ENCODE results near the gene MOSMO. TPM values are rescaled to one million over a fixed set of nuclear protein-coding genes. Genes with fewer than 3 reads are reported as not detected.

Gene MOSMO
- total and polyA plus RNA-seq, 2 of the 13 experiments (the other 11 are each of a cell fraction or from before 2014, with no cell fraction given): 26.7 to 32.6 TPM

GRCh38 chr16:22075043-22075757 is 67.3 kb downstream of the MOSMO start:
- Histone ChIP-seq H2AFZ (ENCODE audit: low read length) (no peak overlapping the region), H3K9ac (ENCODE audit: insufficient read depth, low read depth, low read length) (no peak overlapping the region), H3K27ac (ENCODE audit: extremely low read length, insufficient read depth, low read length) (no peak overlapping the region), H3K4me1 (ENCODE audit: insufficient read depth, low read length) (no peaks in the 10 kb centered on the region), H3K79me2 (ENCODE audit: insufficient read depth, low read length) (no peaks in the 10 kb centered on the region), H3K4me3 (replicated peaks in 1 of 3; ENCODE audit: insufficient read depth in 1 of 3, low read depth in 2 of 3, low read length in 3 of 3) (no peak overlapping the region), H4K20me1 (ENCODE audit: insufficient read depth, low read length) (peaks cover 6% of the 10 kb centered on the region; the same call in 1 of the 2 replicates), H3K27me3 (ENCODE audit: control insufficient read depth in 1 of 2, insufficient read depth in 2 of 2, low read length in 2 of 2) (no peaks in the 10 kb centered on the region), H3K4me2 (ENCODE audit: low read depth, low read length) (no peak overlapping the region), H3K9me3 (ENCODE audit: low read length) (no peaks in the 10 kb centered on the region), H3K36me3 (replicated peaks in 1 of 2; ENCODE audit: control insufficient read depth in 1 of 2, insufficient read depth in 2 of 2, low read length in 2 of 2) (peaks cover 0 to 1% of the 10 kb centered on the region in 2 experiments; a peak in 2 of 5 replicates)
- intact Hi-C loops (cut with micrococcal nuclease; ENCODE audit: unreplicated experiment): no loop called here
- ChIA-PET CTCF (ENCODE audit: low intra/inter-chr PET ratio, low total read pairs) (interaction anchor here (7.1 kb wide), 1 partner anchor 75 kb away, joined by 169 read pairs; the partner anchor contains the start of gene PDZD9), POLR2A (interaction anchor here (1.0 kb wide), 1 partner anchor 68 kb away, joined by 4 read pairs; the partner anchor contains the start of gene MOSMO)
- in situ Hi-C loops (cut with HindIII; ENCODE audit: extremely low pct_ligation_motif_present, low pct_unique_long_range_greater_than_20kb): loop anchor here (5.0 to 25.0 kb wide), 2 partner anchors 73 to 263 kb away; partner anchors contain the start of gene PDZD9
- no peak for ATAC-seq
- FAIRE-seq: no peak
- TF ChIP-seq ZNF891 (CRISPR knock-in tag; IDR thresholded peaks at IDR 0.05) (no peak), IRF1 (CRISPR knock-in tag; IDR thresholded peaks at IDR 0.05; ENCODE audit: low read depth) (no peak), ZBTB7B (CRISPR knock-in tag; IDR thresholded peaks at IDR 0.05) (no peak), ZNF354B (CRISPR knock-in tag; IDR thresholded peaks at IDR 0.05) (no peak), IRX3 (CRISPR knock-in tag; IDR thresholded peaks at IDR 0.05; ENCODE audit: borderline replicate concordance, low read depth) (no peak), STAG1 (CRISPR knock-in tag; IDR thresholded peaks at IDR 0.05) (no peak)
- WGBS (ENCODE audit: low lambda C conversion rate): 95% methylated on average over 11 of the region's 11 CpGs
- DNase-seq (ENCODE audit: low spot score): no peak
- BruUV-seq (replicated peaks): no TSS peak

Data from HepG2 (cell line).